Mammary epithelial cell (primary cell): ENCODE data around the gene LIMS2.

Experiments
- EZH2 ChIP-seq: IDR thresholded peaks from 2 replicates; pipeline ENCODE4 v1.6.1; 2012; ENCODE audit warnings: low read length, inconsistent platforms, borderline replicate concordance
- TF ChIP-seq, protein P1 (sequence below), 2 donors: IDR thresholded peaks in 1 of 2; conservative IDR thresholded peaks in 1 of 2; 2 replicates each; pipeline ENCODE4 v1.5.1; 2011 to 2012; ENCODE audit warnings: inconsistent platforms in 2 of 2, low read length in 2 of 2, mild to moderate bottlenecking in 2 of 2, control low read depth in 1 of 2, low read depth in 1 of 2; ENCODE audit not compliant: insufficient read depth in 1 of 2; ENCODE audit errors: extremely low read depth in 1 of 2

DNA sequence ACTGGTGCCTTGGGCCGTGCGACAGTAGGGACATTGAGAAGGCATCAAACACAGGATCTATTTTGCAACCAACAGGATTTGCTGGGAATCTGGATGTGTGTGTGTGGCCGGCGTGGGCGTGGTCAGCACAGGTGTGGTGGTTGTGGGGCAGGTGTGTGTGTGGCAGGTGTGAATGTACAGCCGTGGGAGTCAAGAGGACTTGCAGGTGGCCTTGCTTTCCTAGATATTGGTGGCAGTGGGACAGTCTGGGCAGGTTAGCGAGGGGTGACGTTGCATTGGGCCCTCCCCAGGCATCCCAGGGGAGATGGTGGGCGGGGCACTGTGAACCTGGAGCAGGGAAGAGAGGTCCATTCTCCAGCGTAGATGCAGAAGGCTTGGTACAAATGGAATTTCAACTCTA lies 3.2 kb upstream of the LIMS2 start:
- TF ChIP-seq, protein P1, sequence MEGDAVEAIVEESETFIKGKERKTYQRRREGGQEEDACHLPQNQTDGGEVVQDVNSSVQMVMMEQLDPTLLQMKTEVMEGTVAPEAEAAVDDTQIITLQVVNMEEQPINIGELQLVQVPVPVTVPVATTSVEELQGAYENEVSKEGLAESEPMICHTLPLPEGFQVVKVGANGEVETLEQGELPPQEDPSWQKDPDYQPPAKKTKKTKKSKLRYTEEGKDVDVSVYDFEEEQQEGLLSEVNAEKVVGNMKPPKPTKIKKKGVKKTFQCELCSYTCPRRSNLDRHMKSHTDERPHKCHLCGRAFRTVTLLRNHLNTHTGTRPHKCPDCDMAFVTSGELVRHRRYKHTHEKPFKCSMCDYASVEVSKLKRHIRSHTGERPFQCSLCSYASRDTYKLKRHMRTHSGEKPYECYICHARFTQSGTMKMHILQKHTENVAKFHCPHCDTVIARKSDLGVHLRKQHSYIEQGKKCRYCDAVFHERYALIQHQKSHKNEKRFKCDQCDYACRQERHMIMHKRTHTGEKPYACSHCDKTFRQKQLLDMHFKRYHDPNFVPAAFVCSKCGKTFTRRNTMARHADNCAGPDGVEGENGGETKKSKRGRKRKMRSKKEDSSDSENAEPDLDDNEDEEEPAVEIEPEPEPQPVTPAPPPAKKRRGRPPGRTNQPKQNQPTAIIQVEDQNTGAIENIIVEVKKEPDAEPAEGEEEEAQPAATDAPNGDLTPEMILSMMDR (conservative IDR thresholded peaks at IDR 0.05 in 1 of 2, IDR thresholded peaks at IDR 0.05 in 1 of 2; ENCODE audit: extremely low read depth in 1 of 2, insufficient read depth in 1 of 2, low read depth in 1 of 2, low read length in 2 of 2) = no peak
- no peak for TF ChIP-seq EZH2
